ENCODE data around the gene TRUB2. TPM values are rescaled to one million over a fixed set of nuclear protein-coding genes. Genes with fewer than 3 reads are reported as not detected.
A peak's percentile ranks its signal among the peaks of the same experiment; 100 is the strongest.

Gene TRUB2
- total RNA-seq, 1 experiment from 2014 or later, result 28.2 TPM

GRCh38 chr9:128276008-128276573 is 46.2 kb downstream of the TRUB2 start, which contains the start of gene SWI5:
Gene SWI5, plus strand, starts transcription at chr9:128276276.
- peak; percentile 100 for DNase-seq
- no peaks in the 10 kb centered on the region for H3K27me3 ChIP-seq (ENCODE audit: low read length)
- H3K9me3 ChIP-seq (ENCODE audit: low read length), result no peaks in the 10 kb centered on the region
- H3K27ac ChIP-seq (ENCODE audit: low read length), result peak within 1 kb of the TSS; percentile 66; the same call in 1 of the 2 replicates
- H3K9me2 ChIP-seq (replicated peaks; ENCODE audit: insufficient read depth, low read length), result no peaks in the 10 kb centered on the region
- H4K20me1 ChIP-seq (ENCODE audit: insufficient read depth, low read depth, low read length), result no peaks in the 10 kb centered on the region
- H3K4me3 ChIP-seq (ENCODE audit: low read length), result peak within 1 kb of the TSS; percentile 93
- H3K79me2 ChIP-seq (ENCODE audit: low read length), result peaks cover 30% of the 10 kb centered on the region
- no peaks in the 10 kb centered on the region for H3K36me3 ChIP-seq (ENCODE audit: insufficient read depth, low read length)
- peaks cover 24% of the 10 kb centered on the region for H3K4me1 ChIP-seq (ENCODE audit: low read length)
- peak within 1 kb of the TSS; percentile 95 for H3K4me2 ChIP-seq (ENCODE audit: low read depth, low read length, poor library complexity, severe bottlenecking)
- peak within 1 kb of the TSS; percentile 97 for H3K9ac ChIP-seq (ENCODE audit: low read length)
- peak within 1 kb of the TSS; percentile 44; the same call in 1 of the 2 replicates for H2AFZ ChIP-seq (ENCODE audit: low read length)

- H3K9me3 ChIP-seq (ENCODE audit: low read length), result no peaks in the 10 kb centered on the region
- H3K4me2 ChIP-seq (ENCODE audit: low read depth, low read length, poor library complexity, severe bottlenecking), result peak within 1 kb of the TSS; percentile 95
- H4K20me1 ChIP-seq (ENCODE audit: insufficient read depth, low read depth, low read length), result no peaks in the 10 kb centered on the region
- peak within 1 kb of the TSS; percentile 66; the same call in 1 of the 2 replicates for H3K27ac ChIP-seq (ENCODE audit: low read length)
- H3K9me2 ChIP-seq (replicated peaks; ENCODE audit: insufficient read depth, low read length), result no peaks in the 10 kb centered on the region
- H2AFZ ChIP-seq (ENCODE audit: low read length), result peak within 1 kb of the TSS; percentile 44; the same call in 1 of the 2 replicates
- no peaks in the 10 kb centered on the region for H3K27me3 ChIP-seq (ENCODE audit: low read length)
- peak within 1 kb of the TSS; percentile 93 for H3K4me3 ChIP-seq (ENCODE audit: low read length)
- peaks cover 2% of the 10 kb centered on the region; the same call in 1 of the 2 replicates for H3K36me3 ChIP-seq (ENCODE audit: insufficient read depth, low read length)
- H3K9ac ChIP-seq (ENCODE audit: low read length), result peak within 1 kb of the TSS; percentile 97
- peaks cover 30% of the 10 kb centered on the region for H3K79me2 ChIP-seq (ENCODE audit: low read length)
- DNase-seq, result peak; percentile 63
- peaks cover 24% of the 10 kb centered on the region for H3K4me1 ChIP-seq (ENCODE audit: low read length)
These were observed 46.8 kb downstream of the TRUB2 start, which contains the start of gene GOLGA2 for GRCh38 chr9:128275198-128276007. Gene GOLGA2, minus strand, starts transcription at chr9:128276007. Its CDS starts 31 bp downstream, at chr9:128275976.

GRCh38 chr9:128274245-128274644 is 48.0 kb downstream of the TRUB2 start:
- Histone ChIP-seq H3K9me3 (ENCODE audit: low read length) (no peaks in the 10 kb centered on the region), H3K4me3 (ENCODE audit: low read length) (peak overlapping the region; percentile 93; the same call in 1 of the 2 replicates), H3K9ac (ENCODE audit: low read length) (peak overlapping the region; percentile 97), H3K9me2 (replicated peaks; ENCODE audit: insufficient read depth, low read length) (no peaks in the 10 kb centered on the region), H3K79me2 (ENCODE audit: low read length) (peaks cover 30% of the 10 kb centered on the region), H3K4me2 (ENCODE audit: low read depth, low read length, poor library complexity, severe bottlenecking) (peak overlapping the region; percentile 91), H3K27me3 (ENCODE audit: low read length) (no peaks in the 10 kb centered on the region), H3K36me3 (ENCODE audit: insufficient read depth, low read length) (peaks cover 3% of the 10 kb centered on the region; the same call in 1 of the 2 replicates), H2AFZ (ENCODE audit: low read length) (no peak overlapping the region), H4K20me1 (ENCODE audit: insufficient read depth, low read depth, low read length) (no peaks in the 10 kb centered on the region), H3K4me1 (ENCODE audit: low read length) (peaks cover 24% of the 10 kb centered on the region), H3K27ac (ENCODE audit: low read length) (no peak overlapping the region)
- no peak for DNase-seq

GRCh38 chr9:128271512-128271911 is 50.7 kb downstream of the TRUB2 start:
- Histone ChIP-seq H3K4me1 (ENCODE audit: low read length) (peaks cover 13% of the 10 kb centered on the region), H3K9me3 (ENCODE audit: low read length) (no peaks in the 10 kb centered on the region), H3K9ac (ENCODE audit: low read length) (no peak overlapping the region), H3K27me3 (ENCODE audit: low read length) (no peaks in the 10 kb centered on the region), H3K27ac (ENCODE audit: low read length) (no peak overlapping the region), H3K9me2 (replicated peaks; ENCODE audit: insufficient read depth, low read length) (no peaks in the 10 kb centered on the region), H3K4me3 (ENCODE audit: low read length) (no peak overlapping the region), H3K36me3 (ENCODE audit: insufficient read depth, low read length) (peaks cover 3% of the 10 kb centered on the region; the same call in 1 of the 2 replicates), H2AFZ (ENCODE audit: low read length) (no peak overlapping the region), H3K4me2 (ENCODE audit: low read depth, low read length, poor library complexity, severe bottlenecking) (no peak overlapping the region), H3K79me2 (ENCODE audit: low read length) (peaks cover 23% of the 10 kb centered on the region), H4K20me1 (ENCODE audit: insufficient read depth, low read depth, low read length) (no peaks in the 10 kb centered on the region)
- DNase-seq, result no peak

GRCh38 chr9:128271112-128271511 is 51.1 kb downstream of the TRUB2 start:
- Histone ChIP-seq H2AFZ (ENCODE audit: low read length) (no peak overlapping the region), H4K20me1 (ENCODE audit: insufficient read depth, low read depth, low read length) (no peaks in the 10 kb centered on the region), H3K27ac (ENCODE audit: low read length) (no peak overlapping the region), H3K4me1 (ENCODE audit: low read length) (peaks cover 13% of the 10 kb centered on the region), H3K9me2 (replicated peaks; ENCODE audit: insufficient read depth, low read length) (no peaks in the 10 kb centered on the region), H3K4me2 (ENCODE audit: low read depth, low read length, poor library complexity, severe bottlenecking) (no peak overlapping the region), H3K9ac (ENCODE audit: low read length) (no peak overlapping the region), H3K9me3 (ENCODE audit: low read length) (no peaks in the 10 kb centered on the region), H3K79me2 (ENCODE audit: low read length) (peaks cover 20% of the 10 kb centered on the region), H3K4me3 (ENCODE audit: low read length) (no peak overlapping the region), H3K36me3 (ENCODE audit: insufficient read depth, low read length) (peaks cover 3% of the 10 kb centered on the region; the same call in 1 of the 2 replicates), H3K27me3 (ENCODE audit: low read length) (no peaks in the 10 kb centered on the region)
- DNase-seq, result no peak

GRCh38 chr9:128266868-128267590 is 55.2 kb downstream of the TRUB2 start:
- H2AFZ ChIP-seq (ENCODE audit: low read length), result no peak overlapping the region
- no peaks in the 10 kb centered on the region for H4K20me1 ChIP-seq (ENCODE audit: insufficient read depth, low read depth, low read length)
- H3K4me1 ChIP-seq (ENCODE audit: low read length), result no peaks in the 10 kb centered on the region
- no peaks in the 10 kb centered on the region for H3K9me3 ChIP-seq (ENCODE audit: low read length)
- H3K27ac ChIP-seq (ENCODE audit: low read length), result no peak overlapping the region
- DNase-seq, result no peak
- H3K9me2 ChIP-seq (replicated peaks; ENCODE audit: insufficient read depth, low read length), result no peaks in the 10 kb centered on the region
- peaks cover 3% of the 10 kb centered on the region; the same call in 1 of the 2 replicates for H3K36me3 ChIP-seq (ENCODE audit: insufficient read depth, low read length)
- H3K9ac ChIP-seq (ENCODE audit: low read length), result no peak overlapping the region
- H3K4me3 ChIP-seq (ENCODE audit: low read length), result no peak overlapping the region
- no peaks in the 10 kb centered on the region for H3K79me2 ChIP-seq (ENCODE audit: low read length)
- no peak overlapping the region for H3K4me2 ChIP-seq (ENCODE audit: low read depth, low read length, poor library complexity, severe bottlenecking)
- no peaks in the 10 kb centered on the region for H3K27me3 ChIP-seq (ENCODE audit: low read length)

GRCh38 chr9:128265348-128265847 is 56.8 kb downstream of the TRUB2 start:
- Histone ChIP-seq H2AFZ (ENCODE audit: low read length) (no peak overlapping the region), H3K9me2 (replicated peaks; ENCODE audit: insufficient read depth, low read length) (no peaks in the 10 kb centered on the region), H3K4me2 (ENCODE audit: low read depth, low read length, poor library complexity, severe bottlenecking) (no peak overlapping the region), H3K27ac (ENCODE audit: low read length) (no peak overlapping the region), H4K20me1 (ENCODE audit: insufficient read depth, low read depth, low read length) (no peaks in the 10 kb centered on the region), H3K27me3 (ENCODE audit: low read length) (no peaks in the 10 kb centered on the region), H3K4me3 (ENCODE audit: low read length) (no peak overlapping the region), H3K9ac (ENCODE audit: low read length) (no peak overlapping the region), H3K79me2 (ENCODE audit: low read length) (no peaks in the 10 kb centered on the region), H3K36me3 (ENCODE audit: insufficient read depth, low read length) (peaks cover 1% of the 10 kb centered on the region; the same call in 1 of the 2 replicates), H3K4me1 (ENCODE audit: low read length) (no peaks in the 10 kb centered on the region), H3K9me3 (ENCODE audit: low read length) (no peaks in the 10 kb centered on the region)
- DNase-seq, result no peak
